Loucy (cell line): ENCODE data around the gene PDLIM7.

Experiments used
- EZH2phosphoT487 ChIP-seq: fragments of 200-600 bp; IDR thresholded peaks from 2 replicates; pipeline ENCODE4 v1.6.1; 2018; ENCODE audit warnings: antibody characterized with exemption, mild to moderate bottlenecking, moderate library complexity, borderline replicate concordance
- TF ChIP-seq, protein P1 (sequence below): fragments of 200-600 bp; sonication (generic); conservative IDR thresholded peaks from 2 replicates; pipeline ENCODE4 v1.5.1; 2014; ENCODE audit warnings: mild to moderate bottlenecking, antibody characterized with exemption, low read length

DNA sequence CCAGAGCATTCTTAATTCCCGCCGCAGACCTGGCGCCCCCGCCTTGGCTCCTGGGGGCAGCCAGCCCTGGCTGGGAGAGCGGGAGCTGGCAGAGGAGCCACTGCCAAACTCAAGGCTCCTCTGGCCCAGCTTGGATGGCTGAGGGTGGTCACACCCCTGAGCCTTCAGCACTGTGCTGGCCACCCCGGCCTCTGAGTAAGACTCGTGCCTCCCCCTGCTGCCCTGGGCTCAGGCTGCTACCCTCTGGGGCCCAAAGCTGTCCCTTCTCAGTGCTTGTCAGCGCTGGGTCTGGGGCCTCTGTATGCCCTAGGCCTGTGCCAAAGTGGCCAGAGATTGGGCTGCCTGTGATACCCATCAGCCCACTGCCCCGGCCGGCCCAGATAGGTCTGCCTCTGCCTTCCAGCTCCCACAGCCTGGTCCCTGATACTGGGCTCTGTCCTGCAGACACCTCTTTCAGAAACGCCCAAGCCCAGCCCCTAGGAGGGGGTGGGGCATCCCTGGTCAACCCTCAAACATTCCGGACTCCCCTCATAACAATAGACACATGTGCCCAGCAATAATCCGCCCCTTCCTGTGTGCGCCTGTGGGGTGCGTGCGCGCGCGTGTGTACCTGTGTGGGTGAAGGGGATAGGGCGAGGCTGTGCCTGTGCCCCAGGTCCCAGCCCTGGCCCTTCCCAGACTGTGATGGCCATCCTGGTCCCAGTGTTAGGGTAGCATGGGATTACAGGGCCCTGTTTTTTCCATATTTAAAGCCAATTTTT is 55.2 kb downstream of the PDLIM7 start:
- TF ChIP-seq, protein P1, sequence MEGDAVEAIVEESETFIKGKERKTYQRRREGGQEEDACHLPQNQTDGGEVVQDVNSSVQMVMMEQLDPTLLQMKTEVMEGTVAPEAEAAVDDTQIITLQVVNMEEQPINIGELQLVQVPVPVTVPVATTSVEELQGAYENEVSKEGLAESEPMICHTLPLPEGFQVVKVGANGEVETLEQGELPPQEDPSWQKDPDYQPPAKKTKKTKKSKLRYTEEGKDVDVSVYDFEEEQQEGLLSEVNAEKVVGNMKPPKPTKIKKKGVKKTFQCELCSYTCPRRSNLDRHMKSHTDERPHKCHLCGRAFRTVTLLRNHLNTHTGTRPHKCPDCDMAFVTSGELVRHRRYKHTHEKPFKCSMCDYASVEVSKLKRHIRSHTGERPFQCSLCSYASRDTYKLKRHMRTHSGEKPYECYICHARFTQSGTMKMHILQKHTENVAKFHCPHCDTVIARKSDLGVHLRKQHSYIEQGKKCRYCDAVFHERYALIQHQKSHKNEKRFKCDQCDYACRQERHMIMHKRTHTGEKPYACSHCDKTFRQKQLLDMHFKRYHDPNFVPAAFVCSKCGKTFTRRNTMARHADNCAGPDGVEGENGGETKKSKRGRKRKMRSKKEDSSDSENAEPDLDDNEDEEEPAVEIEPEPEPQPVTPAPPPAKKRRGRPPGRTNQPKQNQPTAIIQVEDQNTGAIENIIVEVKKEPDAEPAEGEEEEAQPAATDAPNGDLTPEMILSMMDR, result no peak
- TF ChIP-seq EZH2phosphoT487, result no peak
